Fibroblast of skin of right quadriceps (primary cell): Measurements from ENCODE around the gene APBA2.
"Not testable (repeated sequence)": the region's sequence is repeated elsewhere in the genome, so short reads cannot be mapped to it uniquely, and the experiment has no call there.

ENCODE experiments used
- DNase-seq: peaks from one replicate; pipeline ENCODE4 v3.0.0-alpha.2; 2013

APBA2 gene

GRCh38 chr15:29141308-29142128, 255.7 kb downstream of the APBA2 start:
- DNase-seq: peak; percentile 14

- DNase-seq: no peak
Observed at GRCh38 chr15:29142129-29142747, 256.5 kb downstream of the APBA2 start.

DNA sequence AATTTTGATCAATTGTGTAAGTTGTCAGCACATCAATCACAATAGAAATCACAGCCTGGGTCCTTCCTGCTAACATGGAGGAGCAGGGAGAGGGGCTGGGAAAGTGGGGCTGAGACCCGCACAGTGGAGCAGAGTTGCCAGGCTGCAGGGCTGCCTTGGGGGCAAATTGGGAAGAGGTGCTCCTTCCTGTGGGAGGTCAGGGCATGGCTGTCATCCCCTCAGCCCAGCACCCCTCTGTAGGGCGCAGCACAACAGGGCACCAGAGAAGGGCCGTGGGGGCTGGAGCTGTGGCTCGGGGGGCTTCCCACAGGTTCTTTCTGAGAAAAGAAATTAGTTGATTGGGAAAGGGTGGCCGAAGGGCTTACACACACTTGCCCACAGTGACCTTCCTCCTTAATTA, 257.5 kb downstream of the APBA2 start:
- DNase-seq: no peak

DNA sequence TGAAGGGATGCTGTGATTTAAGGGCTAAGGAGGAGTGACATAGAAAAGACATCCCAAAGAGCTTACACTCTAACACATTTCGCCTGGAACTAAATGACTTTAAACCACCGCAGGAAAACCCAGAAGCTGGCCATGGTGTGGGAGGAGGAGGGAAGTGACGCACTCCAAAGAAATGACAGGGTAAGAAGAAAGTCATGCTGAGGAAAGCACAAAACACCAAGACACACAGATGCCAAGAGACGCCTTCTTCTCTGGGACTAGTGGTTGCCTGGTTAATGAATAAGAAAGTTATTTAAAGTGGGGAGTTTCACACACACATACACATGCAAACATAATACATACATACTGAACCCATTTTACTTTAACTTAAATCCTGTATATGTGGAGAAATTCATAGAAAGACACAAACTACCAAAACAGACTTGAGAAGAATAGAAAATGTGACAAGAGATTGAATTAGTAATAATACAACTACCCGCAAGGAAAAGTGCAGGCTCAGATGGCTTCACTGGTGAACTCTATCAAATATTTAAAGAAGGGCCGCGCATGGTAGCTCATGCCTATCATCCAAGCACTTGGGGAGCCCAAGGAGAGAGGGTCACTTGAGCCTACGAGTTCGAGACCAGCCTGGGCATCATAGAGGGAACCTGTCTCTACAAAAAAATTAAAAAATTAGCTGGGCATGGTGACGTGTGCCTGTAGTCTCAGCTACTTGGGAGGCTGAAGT, 258.3 kb downstream of the APBA2 start:
- DNase-seq: peak; percentile 89

DNA sequence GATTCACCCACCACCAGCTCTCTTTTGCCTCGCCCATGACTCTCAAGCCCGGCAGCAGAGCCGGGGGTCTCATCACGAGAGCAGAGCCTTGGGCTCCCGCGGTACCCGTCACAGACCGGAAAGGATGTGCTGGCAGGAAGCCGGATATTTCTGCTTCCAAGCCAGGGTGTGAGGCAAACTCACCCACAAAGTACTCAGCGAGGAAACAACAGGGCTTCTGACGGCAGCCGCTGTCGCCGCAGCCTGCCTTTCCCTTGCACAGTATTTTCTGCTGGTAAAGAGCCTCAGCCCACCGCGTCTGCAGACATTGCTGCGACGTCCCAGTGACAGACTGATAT, 263.9 kb downstream of the APBA2 start:
- no peak for DNase-seq

- no peak for DNase-seq
Observed at GRCh38 chr15:29150515-29151483, 265.0 kb downstream of the APBA2 start.

- no peak for DNase-seq
Observed at GRCh38 chr15:29151484-29151857, 265.7 kb downstream of the APBA2 start.

GRCh38 chr15:29156521-29156920, 270.7 kb downstream of the APBA2 start:
- DNase-seq: no peak

DNA sequence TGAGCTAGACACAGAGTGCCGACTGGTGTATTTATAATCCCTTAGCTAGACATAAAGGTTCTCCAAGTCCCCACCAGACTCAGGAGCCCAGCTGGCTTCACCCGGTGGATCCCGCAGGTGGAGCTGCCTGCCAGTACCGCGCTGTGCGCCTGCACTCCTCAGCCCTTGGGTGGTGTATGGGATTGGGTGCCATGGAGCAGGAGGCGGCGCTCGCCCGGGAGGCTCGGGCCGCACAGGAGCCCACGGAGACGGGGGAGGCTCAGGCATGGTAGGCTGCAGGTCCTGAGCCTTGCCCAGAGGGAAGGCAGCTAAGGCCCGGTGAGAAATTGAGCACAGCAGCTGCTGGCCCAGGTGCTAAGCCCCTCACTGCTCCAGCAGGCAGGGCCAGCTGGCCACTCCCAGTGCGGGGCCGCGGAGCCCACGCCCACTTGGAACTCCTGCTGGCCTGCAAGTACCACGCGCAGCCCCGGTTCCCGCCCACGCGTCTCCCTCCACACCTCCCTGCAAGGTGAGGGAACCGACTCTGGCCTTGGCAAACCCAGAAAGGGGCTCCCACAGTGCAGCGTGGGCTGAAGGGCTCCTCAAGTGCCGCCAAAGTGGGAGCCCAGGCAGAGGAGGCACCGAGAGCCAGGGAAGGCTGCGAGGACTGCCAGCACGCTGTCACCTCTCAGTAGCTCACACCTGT, 274.1 kb downstream of the APBA2 start:
- DNase-seq: no peak

DNA sequence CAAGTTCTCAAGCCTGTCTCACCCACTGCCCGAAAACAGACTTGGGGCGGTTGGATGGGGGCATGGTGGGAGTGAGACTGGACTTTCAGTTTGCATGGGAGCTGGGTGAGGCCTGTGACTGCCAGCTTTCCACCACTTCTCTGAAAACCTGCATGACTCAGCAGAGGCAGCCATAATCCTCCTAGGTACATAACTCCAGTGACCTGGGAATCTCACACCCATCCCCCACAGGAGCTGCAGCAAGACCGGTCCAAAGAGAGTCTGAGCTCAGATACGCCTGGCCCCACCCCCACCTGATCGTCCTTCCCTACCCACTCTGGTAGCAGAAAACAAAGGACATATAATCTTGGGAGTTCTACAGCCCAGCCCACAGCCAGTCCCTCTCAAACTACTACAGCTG, 276.6 kb downstream of the APBA2 start:
- DNase-seq: no peak

GRCh38 chr15:29167122-29167521, 281.3 kb downstream of the APBA2 start:
- DNase-seq: not testable (repeated sequence)
